K562 (cell line): ENCODE measurements around the gene LIX1L. TPM values are rescaled to one million over a fixed set of nuclear protein-coding genes. Genes with fewer than 3 reads are reported as not detected.

Experiments
- HDAC8 ChIP-seq: fragments of 450-650 bp; IDR thresholded peaks from 2 replicates; pipeline ENCODE4 v1.6.1; 2016; ENCODE audit warnings: mild to moderate bottlenecking, missing genetic modification characterization, moderate library complexity, missing compliant biosample characterization
- KLF1 ChIP-seq: fragments of 450-650 bp; IDR thresholded peaks from 2 replicates; pipeline ENCODE4 v1.6.1; 2016; ENCODE audit warnings: missing genetic modification characterization, missing compliant biosample characterization
- MAZ ChIP-seq, 2 experiments: fragments of 450-650 bp in 1 of 2; sonication (generic) in 1 of 2; formaldehyde crosslinking; IDR thresholded peaks in 1 of 2; conservative IDR thresholded peaks in 1 of 2; 2 replicates each; pipeline versions ENCODE4 v1.4.0 to v1.5.0; 2020; ENCODE audit warnings: mild to moderate bottlenecking in 1 of 2, missing genetic modification reagents in 1 of 2
- NR2C2 ChIP-seq, 2 experiments: fragments of 200-800 bp in 1 of 2; sonication (Bioruptor generic) in 1 of 2; sonication (generic) in 1 of 2; formaldehyde crosslinking in 1 of 2; IDR thresholded peaks; 2 replicates each; pipeline versions ENCODE4 v1.6.1 to v1.8.0; 2016 to 2022; ENCODE audit warnings: mild to moderate bottlenecking in 1 of 2, missing compliant biosample characterization in 1 of 2, missing genetic modification characterization in 1 of 2, missing genetic modification reagents in 1 of 2
- POLR2G ChIP-seq: fragments of 200-400 bp; formaldehyde crosslinking; IDR thresholded peaks from 2 replicates; pipeline ENCODE4 v1.6.1; 2017; ENCODE audit warnings: low read depth, mild to moderate bottlenecking, antibody characterized with exemption, low read length, moderate library complexity
- PRPF4 ChIP-seq: fragments of 200-400 bp; formaldehyde crosslinking; IDR thresholded peaks from one replicate; pipeline ENCODE4 v1.6.1; 2017; ENCODE audit warnings: low read length, low read depth, mild to moderate bottlenecking; ENCODE audit not compliant: insufficient read depth, poor library complexity, severe bottlenecking
- ZNF253 ChIP-seq: fragments of 250-450 bp; sonication (Bioruptor Pico); conservative IDR thresholded peaks from 2 replicates; pipeline ENCODE4 v1.6.1; 2021; ENCODE audit warnings: mild to moderate bottlenecking
- polyA plus RNA-seq, 8 experiments: library from polyadenylated mRNA; depleted of rRNA in 4 of 8; stranded (reverse) in 5 of 8; unstranded in 3 of 8; fragments of >200 nt; fragmentation: Nextera tagmentation in 2 of 8; fragmentation: Illumina TruSeq in 1 of 8; extraction: Ambion mirVana in 2 of 8; extraction: Trizol in 1 of 8; gene quantifications; 2 replicates each; pipeline versions ENCODE4 v1.2.1 to v1.2.3, GENCODE V29; 2011 to 2014; ENCODE audit warnings: inconsistent platforms in 1 of 8, missing spikeins in 1 of 8
- total RNA-seq, 7 experiments: library from RNA; depleted of rRNA in 6 of 7; stranded (reverse); fragments of >200 nt in 6 of 7; fragmentation: Illumina TruSeq in 2 of 7; extraction: Trizol in 2 of 7; gene quantifications; 2 replicates each; pipeline versions ENCODE4 v1.2.1 to v1.2.3, GENCODE V29; 2011 to 2021; ENCODE audit warnings: low replicate concordance in 1 of 7
- TF ChIP-seq, protein P1 (sequence below), 2 experiments: fragments of 450-650 bp in 1 of 2; sonication (generic) in 1 of 2; formaldehyde crosslinking in 1 of 2; IDR thresholded peaks in 1 of 2; conservative IDR thresholded peaks in 1 of 2; 2 replicates each; pipeline versions ENCODE4 v1.6.1 to v1.8.1; 2016 to 2023; ENCODE audit warnings: mild to moderate bottlenecking in 2 of 2, moderate library complexity in 2 of 2, inconsistent platforms in 1 of 2, missing genetic modification reagents in 1 of 2
- TF ChIP-seq, protein P2 (sequence below), 2 experiments: IDR thresholded peaks; 2 replicates each; pipeline ENCODE4 v1.6.1; 2012; ENCODE audit warnings: improper control_type of control experiment in 2 of 2, low read depth in 2 of 2, low read length in 2 of 2, borderline replicate concordance in 1 of 2
- TF ChIP-seq, protein P3 (sequence below): fragments of 250-450 bp; sonication (Bioruptor Pico); IDR thresholded peaks from 2 replicates; pipeline ENCODE4 v1.9.0; 2021; ENCODE audit warnings: mild to moderate bottlenecking

LIX1L gene
- total and polyA plus RNA-seq, 9 of the 15 experiments (the other 6 are each of a cell fraction or from before 2014, with no cell fraction given) = 4.6 to 26.5 (median 12.5) TPM

DNA sequence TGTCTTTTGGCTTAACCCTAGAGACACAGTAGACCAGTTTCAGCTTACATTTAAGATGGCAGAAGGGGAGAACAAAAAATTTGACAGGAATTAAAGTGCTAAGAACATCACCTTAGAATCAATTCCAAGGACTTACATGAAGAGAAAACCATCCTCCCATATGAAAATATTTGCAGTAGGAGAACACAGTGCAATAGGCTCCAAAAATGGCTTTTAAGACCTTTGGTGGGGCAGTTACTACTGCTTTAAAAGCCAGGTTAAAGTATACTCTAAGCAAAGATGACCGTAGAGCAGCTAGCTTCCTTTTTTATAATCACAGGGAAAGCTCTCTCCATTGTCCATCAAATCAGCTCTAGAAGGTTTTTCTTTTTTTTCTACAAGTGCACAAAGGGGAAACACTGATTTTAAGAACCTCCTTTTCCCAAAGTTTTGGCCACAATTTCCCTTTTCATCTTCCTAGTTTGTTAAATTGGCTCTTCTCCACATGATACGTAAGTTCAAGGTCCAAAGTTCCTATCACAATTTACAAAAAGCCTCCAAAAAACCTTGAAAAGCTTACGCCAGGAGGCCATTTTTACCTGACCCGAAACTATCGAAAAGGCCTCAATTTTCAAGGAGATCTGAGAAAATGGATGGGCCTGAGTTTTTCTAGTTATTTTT is 35.3 kb upstream of the LIX1L start (continued):
- no peak for TF ChIP-seq HDAC8 (tag)
- TF ChIP-seq, protein P1, sequence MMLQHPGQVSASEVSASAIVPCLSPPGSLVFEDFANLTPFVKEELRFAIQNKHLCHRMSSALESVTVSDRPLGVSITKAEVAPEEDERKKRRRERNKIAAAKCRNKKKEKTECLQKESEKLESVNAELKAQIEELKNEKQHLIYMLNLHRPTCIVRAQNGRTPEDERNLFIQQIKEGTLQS (IDR thresholded peaks at IDR 0.05) = no peak
- TF ChIP-seq, protein P1 (CRISPR knock-in tag; conservative IDR thresholded peaks at IDR 0.05) = no peak
- TF ChIP-seq, protein P2, sequence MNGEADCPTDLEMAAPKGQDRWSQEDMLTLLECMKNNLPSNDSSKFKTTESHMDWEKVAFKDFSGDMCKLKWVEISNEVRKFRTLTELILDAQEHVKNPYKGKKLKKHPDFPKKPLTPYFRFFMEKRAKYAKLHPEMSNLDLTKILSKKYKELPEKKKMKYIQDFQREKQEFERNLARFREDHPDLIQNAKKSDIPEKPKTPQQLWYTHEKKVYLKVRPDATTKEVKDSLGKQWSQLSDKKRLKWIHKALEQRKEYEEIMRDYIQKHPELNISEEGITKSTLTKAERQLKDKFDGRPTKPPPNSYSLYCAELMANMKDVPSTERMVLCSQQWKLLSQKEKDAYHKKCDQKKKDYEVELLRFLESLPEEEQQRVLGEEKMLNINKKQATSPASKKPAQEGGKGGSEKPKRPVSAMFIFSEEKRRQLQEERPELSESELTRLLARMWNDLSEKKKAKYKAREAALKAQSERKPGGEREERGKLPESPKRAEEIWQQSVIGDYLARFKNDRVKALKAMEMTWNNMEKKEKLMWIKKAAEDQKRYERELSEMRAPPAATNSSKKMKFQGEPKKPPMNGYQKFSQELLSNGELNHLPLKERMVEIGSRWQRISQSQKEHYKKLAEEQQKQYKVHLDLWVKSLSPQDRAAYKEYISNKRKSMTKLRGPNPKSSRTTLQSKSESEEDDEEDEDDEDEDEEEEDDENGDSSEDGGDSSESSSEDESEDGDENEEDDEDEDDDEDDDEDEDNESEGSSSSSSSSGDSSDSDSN (IDR thresholded peaks at IDR 0.05; ENCODE audit: borderline replicate concordance in 1 of 2, low read depth in 2 of 2, low read length in 2 of 2) = 0 out of 4 replicates have a peak, but pooled peaks of 1 of the 2 experiments have one; percentile 52
- no peak for TF ChIP-seq MAZ (CRISPR knock-in tag; conservative IDR thresholded peaks at IDR 0.05 in 1 of 2, IDR thresholded peaks at IDR 0.05 in 1 of 2)
- peak; percentile 65 for TF ChIP-seq POLR2G
- TF ChIP-seq, protein P3, sequence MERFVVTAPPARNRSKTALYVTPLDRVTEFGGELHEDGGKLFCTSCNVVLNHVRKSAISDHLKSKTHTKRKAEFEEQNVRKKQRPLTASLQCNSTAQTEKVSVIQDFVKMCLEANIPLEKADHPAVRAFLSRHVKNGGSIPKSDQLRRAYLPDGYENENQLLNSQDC = peak; percentile 25; the same call in 1 of the 2 replicates
- TF ChIP-seq KLF1 = no peak
- TF ChIP-seq NR2C2 (CRISPR knock-in tag; IDR thresholded peaks at IDR 0.05) = no peak
- peak; percentile 27; the same call in 1 of the 2 replicates for TF ChIP-seq NR2C2 (tag; IDR thresholded peaks at IDR 0.05)
- TF ChIP-seq PRPF4 = no peak
- peak; percentile 70; the same call in 1 of the 2 replicates for TF ChIP-seq ZNF253 (CRISPR knock-in tag)
